GM19043 (cell line): Measurements from ENCODE around the gene CLK2.
"Not testable (repeated sequence)": the region's sequence is repeated elsewhere in the genome, so short reads cannot be mapped to it uniquely, and the experiment has no call there.

Experiments used
- ATAC-seq: cut with Tn5 transposase; IDR thresholded peaks from one replicate; pipeline ENCODE4 v1.9.1; 2021; ENCODE audit warnings: low read depth; ENCODE audit not compliant: unreplicated experiment

CLK2 gene

GRCh38 chr1:155297384-155297783 lies 24.1 kb upstream of the CLK2 start:
- no peak for ATAC-seq

GRCh38 chr1:155296661-155297060 lies 23.4 kb upstream of the CLK2 start:
- no peak for ATAC-seq

GRCh38 chr1:155295942-155296267 lies 22.6 kb upstream of the CLK2 start:
- no peak for ATAC-seq

GRCh38 chr1:155295183-155295941 lies 22.1 kb upstream of the CLK2 start:
- no peak for ATAC-seq

GRCh38 chr1:155294520-155295182 lies 21.3 kb upstream of the CLK2 start:
- no peak for ATAC-seq

- ATAC-seq = no peak
Observed at GRCh38 chr1:155293086-155293749, 19.9 kb upstream of the CLK2 start.

- ATAC-seq = not testable (repeated sequence)
Observed at GRCh38 chr1:155291006-155291405, 17.7 kb upstream of the CLK2 start.

- no peak for ATAC-seq
Observed at GRCh38 chr1:155287987-155288543, 14.8 kb upstream of the CLK2 start.

- ATAC-seq = no peak
Observed at GRCh38 chr1:155286544-155286943, 13.2 kb upstream of the CLK2 start.

GRCh38 chr1:155285631-155286044 lies 12.3 kb upstream of the CLK2 start:
- ATAC-seq = no peak

GRCh38 chr1:155285063-155285462 lies 11.8 kb upstream of the CLK2 start:
- no peak for ATAC-seq

- no peak for ATAC-seq
Observed at GRCh38 chr1:155284476-155284875, 11.2 kb upstream of the CLK2 start.

- ATAC-seq = no peak
Observed at GRCh38 chr1:155282488-155283091, 9.3 kb upstream of the CLK2 start.

GRCh38 chr1:155279268-155279667 lies 6.0 kb upstream of the CLK2 start:
- no peak for ATAC-seq

GRCh38 chr1:155278689-155279160 lies 5.4 kb upstream of the CLK2 start:
- ATAC-seq = no peak

GRCh38 chr1:155277902-155278688 lies 4.8 kb upstream of the CLK2 start:
- no peak for ATAC-seq

- ATAC-seq = peak; percentile 58
Observed at GRCh38 chr1:155277070-155277901, 4.0 kb upstream of the CLK2 start, which contains the start of gene HCN3. Gene HCN3 (plus strand): TSS chr1:155277463. CDS start chr1:155277591, 128 bp downstream.

GRCh38 chr1:155272466-155273342 lies 600 bp downstream of the CLK2 start:
- no peak for ATAC-seq
